Measurements from ENCODE around the gene TSC22D2. TPM values are rescaled to one million over a fixed set of nuclear protein-coding genes. Genes with fewer than 3 reads are reported as not detected.

The TSC22D2 gene
- total and polyA plus RNA-seq, 10 of the 15 experiments (the other 5 are each of a cell fraction or from before 2014, with no cell fraction given), result 7.4 to 19.4 (median 10.9) TPM

GRCh38 chr3:150464684-150465083, 56.6 kb downstream of the TSC22D2 start:
- ChIA-PET SMC1A (ENCODE audit: uncharacterized antibody, unreplicated experiment) (interaction anchor here (0.7 to 2.1 kb wide), 6 partner anchors 31 to 475 kb away, joined by 3 to 6 read pairs (median 4); no protein-coding TSS in a partner anchor), CTCF (interaction anchor here (1.1 kb wide), 1 partner anchor 235 kb away, joined by 3 read pairs; no protein-coding TSS in a partner anchor), POLR2A (no interaction called here), RAD21 (ENCODE audit: unreplicated experiment) (no interaction called here)
- Histone ChIP-seq H3K79me2 (ENCODE audit: control insufficient read depth, insufficient read depth, low read length) (no peaks in the 10 kb centered on the region), H3K4me2 (ENCODE audit: control insufficient read depth, insufficient read depth) (no peak overlapping the region), H3K4me3 (no peak overlapping the region), H4K20me1 (ENCODE audit: control insufficient read depth, insufficient read depth) (no peaks in the 10 kb centered on the region), H3K9ac (ENCODE audit: control insufficient read depth, insufficient read depth, low read length) (no peak overlapping the region), H3K27me3 (replicated peaks in 1 of 2; ENCODE audit: control insufficient read depth in 2 of 2, insufficient read depth in 2 of 2, low read length in 1 of 2) (no peaks in the 10 kb centered on the region), H3K27ac (ENCODE audit: control insufficient read depth, insufficient read depth) (no peak overlapping the region), H3K4me1 (ENCODE audit: control insufficient read depth, insufficient read depth, low read length) (no peaks in the 10 kb centered on the region), H2AFZ (ENCODE audit: control insufficient read depth, low read depth, low read length) (no peak overlapping the region), H3K9me3 (replicated peaks; ENCODE audit: control insufficient read depth, insufficient read depth, low read length) (no peaks in the 10 kb centered on the region), H3K36me3 (ENCODE audit: control insufficient read depth in 2 of 2, insufficient read depth in 2 of 2, low read length in 1 of 2) (0 out of 4 replicates have a peak, but pooled peaks cover 0 to 5% of the 10 kb centered on the region in 2 experiments)
- no TSS peak for BruUV-seq (replicated peaks)
- TF ChIP-seq BRCA1 (IDR thresholded peaks at IDR 0.05; ENCODE audit: low read depth, low read length) (no peak), TCF12 (IDR thresholded peaks at IDR 0.05; ENCODE audit: low read depth, low read length) (no peak)
- intact Hi-C loops (cut with micrococcal nuclease; ENCODE audit: unreplicated experiment), result no loop called here
- no peak for ATAC-seq
- no peak for FAIRE-seq
- WGBS (ENCODE audit: insufficient coverage, insufficient replicate concordance, low lambda C conversion rate, missing lambda C conversion rate), result 97% methylated on average over 2 of the region's 2 CpGs
- no peak for DNase-seq (ENCODE audit: low read depth, low spot score)
- in situ Hi-C loops (cut with MboI), result no loop called here

GRCh38 chr3:150467381-150467780, 59.3 kb downstream of the TSC22D2 start:
- CTCF ChIA-PET, result no interaction called here
- no peak for ATAC-seq
- Histone ChIP-seq H3K79me2 (ENCODE audit: control insufficient read depth, insufficient read depth, low read length) (no peaks in the 10 kb centered on the region), H3K4me1 (ENCODE audit: control insufficient read depth, insufficient read depth, low read length) (no peaks in the 10 kb centered on the region), H3K9me3 (replicated peaks; ENCODE audit: control insufficient read depth, insufficient read depth, low read length) (no peaks in the 10 kb centered on the region), H3K27me3 (replicated peaks in 1 of 2; ENCODE audit: control insufficient read depth in 2 of 2, insufficient read depth in 2 of 2, low read length in 1 of 2) (no peaks in the 10 kb centered on the region), H3K36me3 (ENCODE audit: control insufficient read depth in 2 of 2, insufficient read depth in 2 of 2, low read length in 1 of 2) (no peaks in the 10 kb centered on the region), H3K27ac (ENCODE audit: control insufficient read depth, insufficient read depth) (no peak overlapping the region), H4K20me1 (ENCODE audit: control insufficient read depth, insufficient read depth) (no peaks in the 10 kb centered on the region), H2AFZ (ENCODE audit: control insufficient read depth, low read depth, low read length) (no peak overlapping the region), H3K4me3 (no peak overlapping the region), H3K4me2 (ENCODE audit: control insufficient read depth, insufficient read depth) (no peak overlapping the region), H3K9ac (ENCODE audit: control insufficient read depth, insufficient read depth, low read length) (no peak overlapping the region)
- intact Hi-C loops (cut with micrococcal nuclease; ENCODE audit: unreplicated experiment) (no loop called here), in situ Hi-C loops (cut with MboI) (no loop called here)
- WGBS (ENCODE audit: insufficient coverage, insufficient replicate concordance, low lambda C conversion rate, missing lambda C conversion rate), result 100% methylated on average over 1 of the region's 1 CpG
- RAD21 ChIA-PET (ENCODE audit: unreplicated experiment), result no interaction called here
- FAIRE-seq, result no peak
- SMC1A ChIA-PET (ENCODE audit: uncharacterized antibody, unreplicated experiment), result no interaction called here
- no peak for DNase-seq (ENCODE audit: low read depth, low spot score)
- POLR2A ChIA-PET, result no interaction called here
- no TSS peak for BruUV-seq (replicated peaks)
- no peak for TF ChIP-seq ATF2 (IDR thresholded peaks at IDR 0.05; ENCODE audit: low read length)
- TF ChIP-seq USF2 (IDR thresholded peaks at IDR 0.05; ENCODE audit: borderline replicate concordance, low read depth, low read length), result no peak
- no peak for TF ChIP-seq ELK1 (IDR thresholded peaks at IDR 0.05; ENCODE audit: low read depth, low read length)
- TF ChIP-seq SP1 (IDR thresholded peaks at IDR 0.05; ENCODE audit: low read depth, low read length), result no peak
- TF ChIP-seq STAT3 (IDR thresholded peaks at IDR 0.05; ENCODE audit: low read depth, low read length), result no peak
- TF ChIP-seq DPF2 (IDR thresholded peaks at IDR 0.05), result no peak
- TF ChIP-seq ATF3 (IDR thresholded peaks at IDR 0.05; ENCODE audit: borderline replicate concordance, extremely low read depth, low read depth, low read length), result no peak
- TF ChIP-seq CHD2 (IDR thresholded peaks at IDR 0.05; ENCODE audit: borderline replicate concordance, low read depth, low read length), result no peak
- no peak for TF ChIP-seq ESRRA (IDR thresholded peaks at IDR 0.05; ENCODE audit: low read length)
- TF ChIP-seq WRNIP1 (IDR thresholded peaks at IDR 0.05; ENCODE audit: borderline replicate concordance, low read depth, low read length), result no peak
- no peak for TF ChIP-seq NFXL1 (IDR thresholded peaks at IDR 0.05; ENCODE audit: borderline replicate concordance)
- TF ChIP-seq ZNF622 (IDR thresholded peaks at IDR 0.05), result no peak
- TF ChIP-seq FOS (IDR thresholded peaks at IDR 0.05; ENCODE audit: borderline replicate concordance, extremely low read depth, insufficient read length), result no peak

Data from GM12878 (cell line).